OCI-LY1 (cell line): ENCODE results near the gene MACROD1.

Experiments used
- H2AFZ ChIP-seq: fragments of 200-600 bp; sonication (generic), shearing (Covaris generic); 2 replicates; pipeline ENCODE4 v1.6.0; 2014; ENCODE audit warnings: antibody characterized with exemption, mild to moderate bottlenecking, low read length
- H3F3A ChIP-seq: fragments of 200-600 bp; sonication (generic), shearing (Covaris generic); 2 replicates; pipeline ENCODE4 v1.6.0; 2014; ENCODE audit warnings: mild to moderate bottlenecking, antibody characterized with exemption, low read length, moderate library complexity; ENCODE audit not compliant: insufficient read depth
- H3K27ac ChIP-seq: fragments of 200-600 bp; sonication (generic); 2 replicates; pipeline ENCODE4 v1.5.1; 2014; ENCODE audit warnings: low read length, mixed run types, mild to moderate bottlenecking, low read depth; ENCODE audit not compliant: poor library complexity, severe bottlenecking
- H3K27me3 ChIP-seq: fragments of 200-600 bp; sonication (generic); 2 replicates; pipeline ENCODE4 v1.6.0; 2014; ENCODE audit warnings: antibody characterized with exemption, mild to moderate bottlenecking, low read length, moderate library complexity; ENCODE audit not compliant: insufficient read depth
- H3K36me3 ChIP-seq: fragments of 200-600 bp; sonication (generic); 2 replicates; pipeline ENCODE4 v1.6.1; 2014; ENCODE audit warnings: mild to moderate bottlenecking, antibody characterized with exemption, low read length, moderate library complexity, mixed read lengths; ENCODE audit not compliant: insufficient read depth
- H3K4me1 ChIP-seq: fragments of 200-600 bp; sonication (generic); 2 replicates; pipeline ENCODE4 v1.5.1; 2014; ENCODE audit warnings: mild to moderate bottlenecking, low read length, moderate library complexity; ENCODE audit not compliant: insufficient read depth, severe bottlenecking
- H3K4me2 ChIP-seq: fragments of 200-600 bp; sonication (generic), shearing (Covaris generic); 2 replicates; pipeline ENCODE4 v1.6.1; 2014; ENCODE audit warnings: low read length
- H3K4me3 ChIP-seq: fragments of 200-600 bp; sonication (generic); 2 replicates; pipeline ENCODE4 v1.5.1; 2014; ENCODE audit warnings: low read length, low read depth, mild to moderate bottlenecking, mixed read lengths; ENCODE audit not compliant: poor library complexity, severe bottlenecking
- H3K79me2 ChIP-seq: fragments of 200-600 bp; shearing (Covaris generic); 2 replicates; pipeline ENCODE4 v1.6.1; 2016; ENCODE audit warnings: mixed run types, low read length, mixed read lengths; ENCODE audit not compliant: insufficient read depth
- H3K9ac ChIP-seq: fragments of 200-600 bp; sonication (generic), shearing (Covaris generic); 2 replicates; pipeline ENCODE4 v1.6.1; 2014; ENCODE audit warnings: mild to moderate bottlenecking, low read length, mixed read lengths
- H3K9me2 ChIP-seq: fragments of 200-600 bp; sonication (generic), shearing (Covaris generic); 2 replicates; pipeline ENCODE4 v1.6.1; 2014; ENCODE audit warnings: low read depth, mild to moderate bottlenecking, low read length, mixed read lengths
- H3K9me3 ChIP-seq: fragments of 200-600 bp; shearing (Covaris generic); 2 replicates; pipeline ENCODE4 v1.6.1; 2014; ENCODE audit warnings: low read length, mixed read lengths
- H4K20me1 ChIP-seq: fragments of 200-600 bp; sonication (generic), shearing (Covaris generic); 2 replicates; pipeline ENCODE4 v1.6.0; 2016; ENCODE audit warnings: mild to moderate bottlenecking, low read length; ENCODE audit not compliant: insufficient read depth
- EZH2 ChIP-seq: fragments of 200-600 bp; sonication (generic), shearing (Covaris generic); IDR thresholded peaks from 2 replicates; pipeline ENCODE4 v1.8.0; 2017; ENCODE audit warnings: borderline replicate concordance, mixed run types, mild to moderate bottlenecking, antibody characterized with exemption, low read length, moderate library complexity, mixed read lengths
- TF ChIP-seq, protein P1 (sequence below): fragments of 200-600 bp; sonication (generic), shearing (Covaris generic); IDR thresholded peaks from 2 replicates; pipeline ENCODE4 v1.5.1; 2017; ENCODE audit warnings: mild to moderate bottlenecking, antibody characterized with exemption, low read length, moderate library complexity, mixed read lengths

Gene MACROD1

DNA sequence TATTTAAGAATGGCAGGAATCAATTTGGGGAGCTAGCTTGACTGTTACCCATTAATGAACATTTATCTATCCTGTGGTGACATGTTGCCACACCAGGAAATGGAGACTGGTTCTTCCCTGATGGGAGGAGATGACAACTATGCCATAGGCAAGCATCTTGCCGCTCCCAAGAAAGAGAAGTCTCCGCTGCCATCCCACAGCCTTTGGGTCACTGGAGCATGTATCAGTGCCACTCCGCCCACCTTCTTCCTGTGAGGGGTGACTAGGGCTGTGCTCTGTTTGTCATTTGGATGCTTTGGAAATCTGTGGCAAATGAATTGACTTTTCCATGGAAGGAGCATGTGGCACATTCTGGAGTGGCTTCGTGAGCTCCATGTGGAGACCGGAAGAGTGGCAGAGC is 26.5 kb upstream of the MACROD1 start:
- no peaks in the 10 kb centered on the region for H3K9me3 ChIP-seq
- H3K4me1 ChIP-seq, result no peaks in the 10 kb centered on the region
- TF ChIP-seq, protein P1, sequence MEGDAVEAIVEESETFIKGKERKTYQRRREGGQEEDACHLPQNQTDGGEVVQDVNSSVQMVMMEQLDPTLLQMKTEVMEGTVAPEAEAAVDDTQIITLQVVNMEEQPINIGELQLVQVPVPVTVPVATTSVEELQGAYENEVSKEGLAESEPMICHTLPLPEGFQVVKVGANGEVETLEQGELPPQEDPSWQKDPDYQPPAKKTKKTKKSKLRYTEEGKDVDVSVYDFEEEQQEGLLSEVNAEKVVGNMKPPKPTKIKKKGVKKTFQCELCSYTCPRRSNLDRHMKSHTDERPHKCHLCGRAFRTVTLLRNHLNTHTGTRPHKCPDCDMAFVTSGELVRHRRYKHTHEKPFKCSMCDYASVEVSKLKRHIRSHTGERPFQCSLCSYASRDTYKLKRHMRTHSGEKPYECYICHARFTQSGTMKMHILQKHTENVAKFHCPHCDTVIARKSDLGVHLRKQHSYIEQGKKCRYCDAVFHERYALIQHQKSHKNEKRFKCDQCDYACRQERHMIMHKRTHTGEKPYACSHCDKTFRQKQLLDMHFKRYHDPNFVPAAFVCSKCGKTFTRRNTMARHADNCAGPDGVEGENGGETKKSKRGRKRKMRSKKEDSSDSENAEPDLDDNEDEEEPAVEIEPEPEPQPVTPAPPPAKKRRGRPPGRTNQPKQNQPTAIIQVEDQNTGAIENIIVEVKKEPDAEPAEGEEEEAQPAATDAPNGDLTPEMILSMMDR, result no peak
- TF ChIP-seq EZH2, result no peak
- H3F3A ChIP-seq, result no peaks in the 10 kb centered on the region; the same call in 1 of the 2 replicates
- no peaks in the 10 kb centered on the region for H3K27me3 ChIP-seq
- H3K9ac ChIP-seq, result no peak overlapping the region
- H3K36me3 ChIP-seq, result peaks cover 79% of the 10 kb centered on the region
- no peaks in the 10 kb centered on the region for H3K9me2 ChIP-seq
- H2AFZ ChIP-seq, result no peak overlapping the region
- H3K4me3 ChIP-seq, result no peak overlapping the region
- H3K4me2 ChIP-seq, result no peak overlapping the region
- H3K27ac ChIP-seq, result no peak overlapping the region
- peaks cover 13% of the 10 kb centered on the region for H3K79me2 ChIP-seq
- H4K20me1 ChIP-seq, result no peaks in the 10 kb centered on the region

DNA sequence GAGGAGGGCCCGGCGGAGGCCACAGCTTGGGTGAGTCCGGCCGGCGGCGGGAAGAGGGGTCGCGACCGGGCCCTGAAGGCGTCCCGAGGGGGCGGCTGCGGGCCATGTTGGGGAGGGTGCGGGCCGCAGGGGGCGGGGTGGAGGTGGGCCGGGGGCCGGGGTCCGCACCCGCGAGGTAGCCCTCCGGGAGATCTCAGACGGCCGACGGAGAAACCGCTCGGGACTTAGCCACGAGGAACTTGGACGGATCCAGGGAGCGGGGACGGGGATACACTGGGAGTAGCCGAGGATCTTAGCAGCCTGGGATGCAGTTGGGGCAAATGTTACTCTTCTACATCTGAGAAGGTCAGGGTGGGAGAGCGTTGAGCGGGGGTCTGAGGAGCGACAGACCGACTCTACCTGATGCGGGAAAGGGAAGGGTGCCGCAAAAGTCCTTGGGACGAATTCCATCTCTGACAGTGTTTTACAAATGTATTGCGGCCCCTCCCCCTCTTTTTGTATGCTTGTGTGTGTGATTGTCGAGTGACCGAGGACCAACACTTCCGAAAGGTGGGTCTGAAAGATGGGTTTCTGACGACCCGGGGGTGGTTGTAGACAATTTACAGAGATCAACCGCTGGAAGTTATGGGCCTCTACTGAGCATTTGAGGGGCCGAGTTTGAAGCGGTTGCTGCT is 20.7 kb upstream of the MACROD1 start:
- no peak overlapping the region for H3K4me2 ChIP-seq
- H3K27ac ChIP-seq, result no peak overlapping the region
- H3K4me3 ChIP-seq, result no peak overlapping the region
- no peaks in the 10 kb centered on the region for H3K9me3 ChIP-seq
- H3K79me2 ChIP-seq, result no peaks in the 10 kb centered on the region; the same call in none of the 2 replicates
- H3K9me2 ChIP-seq, result no peaks in the 10 kb centered on the region
- H3K36me3 ChIP-seq, result peaks cover 26% of the 10 kb centered on the region
- H3K9ac ChIP-seq, result no peak overlapping the region
- no peaks in the 10 kb centered on the region for H3F3A ChIP-seq
- no peaks in the 10 kb centered on the region for H3K27me3 ChIP-seq
- TF ChIP-seq EZH2, result no peak
- TF ChIP-seq, protein P1, result no peak
- H4K20me1 ChIP-seq, result no peaks in the 10 kb centered on the region
- H3K4me1 ChIP-seq, result peaks cover 35% of the 10 kb centered on the region
- no peak overlapping the region for H2AFZ ChIP-seq

DNA sequence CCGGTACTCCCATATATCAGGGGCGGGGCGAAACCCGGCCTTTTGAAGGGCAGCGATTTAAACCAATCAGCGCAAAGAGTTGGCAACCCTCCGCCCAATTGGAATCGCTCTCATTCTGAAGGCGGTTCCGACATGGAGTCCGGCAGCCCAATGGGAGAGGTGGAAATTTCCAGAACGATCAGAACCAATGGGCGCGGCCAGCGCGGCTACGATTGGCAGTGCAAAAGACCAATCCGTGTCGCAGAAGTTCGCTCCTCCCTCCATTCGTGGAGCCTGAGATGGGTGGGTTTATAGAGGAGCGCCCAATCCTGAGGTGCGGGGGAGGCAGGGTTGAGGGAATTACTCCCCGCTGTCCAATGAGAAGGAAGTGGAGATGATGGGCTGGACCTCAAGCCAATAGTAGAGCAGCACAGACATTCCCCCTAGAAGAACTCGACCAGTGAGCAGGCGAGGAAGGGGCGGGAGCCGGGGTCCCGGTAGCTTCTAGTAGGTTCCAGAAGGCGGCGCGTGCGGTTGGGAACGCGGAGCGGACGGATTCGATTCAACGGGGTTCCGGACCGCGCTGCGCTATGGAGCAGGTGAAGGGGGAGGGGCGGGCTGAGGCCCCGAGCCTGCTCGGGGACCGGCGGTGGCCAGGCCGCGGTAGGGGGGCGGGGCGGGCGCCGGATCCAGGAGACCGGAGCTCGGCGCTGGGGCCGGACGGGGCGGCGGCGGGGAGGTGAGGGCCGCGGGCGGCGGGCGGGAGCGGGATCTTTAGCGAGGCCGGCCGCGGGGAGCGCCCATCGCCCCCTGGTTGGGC is 20.0 kb upstream of the MACROD1 start, which contains the start of gene STIP1:
Gene STIP1, plus strand, starts transcription at position 479 of the 799 bp plus-strand sequence. Its CDS starts 91 bp downstream, at position 570.
- H2AFZ ChIP-seq, result no peak within 1 kb of the TSS
- H3K9me2 ChIP-seq, result no peaks in the 10 kb centered on the region
- peaks cover 41% of the 10 kb centered on the region for H3K4me1 ChIP-seq
- peak within 1 kb of the TSS; percentile 66 for H3K27ac ChIP-seq
- peak within 1 kb of the TSS; percentile 82 for H3K4me3 ChIP-seq
- no peaks in the 10 kb centered on the region for H3F3A ChIP-seq
- H3K27me3 ChIP-seq, result no peaks in the 10 kb centered on the region
- H3K9me3 ChIP-seq, result no peaks in the 10 kb centered on the region
- peak within 1 kb of the TSS; percentile 84 for H3K9ac ChIP-seq
- H3K79me2 ChIP-seq, result no peaks in the 10 kb centered on the region; the same call in none of the 2 replicates
- H3K4me2 ChIP-seq, result peak within 1 kb of the TSS; percentile 78
- H4K20me1 ChIP-seq, result no peaks in the 10 kb centered on the region
- TF ChIP-seq, protein P1, result no peak; the same call in 1 of the 2 replicates
- no peak for TF ChIP-seq EZH2
- peaks cover 26% of the 10 kb centered on the region for H3K36me3 ChIP-seq
